RWPE1 (cell line): ENCODE measurements around the gene EAF1.
"Not testable (repeated sequence)": the region's sequence is repeated elsewhere in the genome, so short reads cannot be mapped to it uniquely, and the experiment has no call there.

Experiments
- CTCF ChIA-PET: fragments of 350-600 bp; sonication (Branson Sonifier 250); formaldehyde crosslinking; extraction: SDS; loops from one replicate; lab custom pipeline; 2021; lab: Yijun Ruan, JAX
- POLR2A ChIA-PET: fragments of 400-600 bp; formaldehyde crosslinking; extraction: SDS; loops from one replicate; lab custom pipeline; 2020; ENCODE audit warnings: antibody characterized with exemption; ENCODE audit not compliant: low non-redundant PET; lab: Yijun Ruan, JAX
- DNase-seq: peaks from one replicate; pipeline ENCODE4 v3.0.0; 2012; ENCODE audit warnings: low spot score
- H3K27ac ChIP-seq: fragments of 450-650 bp; 2 replicates; pipeline ENCODE4 v1.5.1; 2017
- CTCF ChIP-seq: fragments of 450-650 bp; conservative IDR thresholded peaks from 2 replicates; pipeline ENCODE4 v1.5.1; 2017; ENCODE audit warnings: low read depth, mild to moderate bottlenecking

EAF1 gene

DNA sequence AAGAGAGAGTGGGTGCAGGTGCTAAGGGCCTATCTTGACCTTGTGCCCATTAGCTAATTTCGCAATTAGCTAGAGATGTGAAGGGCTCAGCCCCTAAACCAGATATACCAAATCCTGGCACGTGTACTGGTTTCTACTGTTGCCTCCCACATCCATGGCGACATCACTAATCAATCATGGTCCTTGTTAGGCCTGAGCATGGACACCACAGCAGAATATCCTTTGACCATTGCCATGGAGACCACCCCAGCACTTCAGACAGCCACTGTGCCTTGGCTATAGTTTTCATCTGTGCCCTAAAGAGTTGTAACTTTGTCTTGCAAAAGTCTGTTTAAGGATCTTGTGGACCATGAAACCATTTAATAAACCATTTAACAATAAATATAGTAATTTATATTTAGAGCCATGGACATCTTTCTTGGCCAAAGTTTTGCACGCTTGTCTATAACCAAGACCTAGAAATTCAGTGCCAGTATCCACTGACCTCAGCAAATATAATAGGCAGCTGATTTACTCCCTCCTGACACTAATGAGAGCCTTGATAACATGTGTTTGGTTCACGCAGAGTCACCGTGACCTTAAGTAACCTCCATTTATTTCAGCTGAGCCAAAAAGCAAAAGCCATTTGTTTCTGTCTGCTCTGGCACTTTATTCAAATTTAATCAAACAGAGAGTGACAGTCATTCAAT, 50.7 kb downstream of the EAF1 start:
- CTCF ChIA-PET, result no interaction called here
- POLR2A ChIA-PET, result no interaction called here

DNA sequence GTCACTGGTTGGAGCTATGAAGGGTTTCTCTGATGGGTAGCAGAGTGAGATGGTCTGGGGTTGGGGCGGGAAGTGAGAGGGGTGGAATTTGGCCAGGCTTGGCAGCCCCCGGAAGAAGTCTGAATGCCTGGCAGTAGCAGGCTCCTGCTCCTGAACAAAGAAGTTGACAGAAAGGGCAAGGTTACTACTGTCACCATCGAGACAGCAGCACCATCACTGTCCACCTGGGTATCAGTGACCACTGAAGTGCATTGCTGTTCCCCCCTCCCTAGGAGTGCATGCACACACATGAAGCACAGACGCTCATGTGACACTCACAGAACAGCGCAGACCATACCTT, 51.2 kb downstream of the EAF1 start:
- TF ChIP-seq CTCF, result no peak
- no peak overlapping the region for H3K27ac ChIP-seq
- CTCF ChIA-PET, result no interaction called here
- no peak for DNase-seq
- POLR2A ChIA-PET, result no interaction called here

More for the DNA sequence above, 50.7 kb downstream of the EAF1 start:
- no peak overlapping the region for H3K27ac ChIP-seq
- DNase-seq, result no peak
- TF ChIP-seq CTCF, result no peak

- ChIA-PET POLR2A (no interaction called here), CTCF (no interaction called here)
- TF ChIP-seq CTCF, result no peak
- DNase-seq, result no peak
- H3K27ac ChIP-seq, result no peak overlapping the region
Observed at GRCh38 chr3:15479400-15480224, 52.2 kb downstream of the EAF1 start.

DNA sequence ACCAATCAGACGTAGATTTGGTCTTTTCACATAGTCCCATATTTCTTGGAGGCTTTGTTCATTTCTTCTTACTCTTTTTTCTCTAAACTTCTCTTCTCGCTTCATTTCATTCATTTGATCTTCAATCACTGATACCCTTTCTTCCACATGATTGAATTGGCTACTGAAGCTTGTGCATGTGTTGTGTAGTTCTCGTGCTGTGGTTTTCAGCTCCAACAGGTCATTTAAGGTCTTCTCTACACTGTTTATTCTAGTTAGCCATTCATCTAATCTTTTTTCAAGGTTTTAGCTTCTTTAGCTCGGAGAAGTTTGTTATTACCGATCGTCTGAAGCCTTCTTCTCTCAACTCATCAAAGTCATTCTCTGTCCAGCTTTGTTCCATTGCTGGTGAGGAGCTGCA, 57.2 kb downstream of the EAF1 start:
- DNase-seq, POLR2A ChIA-PET, CTCF ChIA-PET, H3K27ac ChIP-seq: not testable (repeated sequence)

DNA sequence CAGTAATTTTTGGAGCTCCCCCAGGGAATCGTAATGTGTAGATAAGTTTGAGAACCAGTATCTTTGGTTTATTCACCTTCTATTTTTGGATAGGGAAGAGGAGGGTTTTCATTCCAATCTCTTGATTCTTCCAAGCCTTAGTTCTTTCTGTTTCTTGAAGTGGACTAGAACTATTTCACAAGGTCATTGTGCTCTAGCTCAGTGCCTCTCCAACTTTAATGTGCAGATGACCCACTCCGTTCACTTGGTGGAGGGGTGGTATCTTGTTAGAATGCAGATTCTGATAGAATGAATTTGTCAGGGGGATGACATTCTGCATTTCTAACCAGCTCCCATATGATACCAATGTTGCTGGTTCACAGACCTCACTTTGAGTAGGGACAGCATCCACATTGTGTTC, 58.6 kb downstream of the EAF1 start:
- POLR2A ChIA-PET, result no interaction called here
- CTCF ChIA-PET, result no interaction called here

GRCh38 chr3:15486979-15487378, 59.6 kb downstream of the EAF1 start:
- CTCF ChIA-PET, result no interaction called here
- TF ChIP-seq CTCF, result no peak
- no peak overlapping the region for H3K27ac ChIP-seq
- POLR2A ChIA-PET, result no interaction called here
- no peak for DNase-seq

More for the DNA sequence above, 58.6 kb downstream of the EAF1 start:
- no peak for DNase-seq
- no peak overlapping the region for H3K27ac ChIP-seq
- TF ChIP-seq CTCF, result no peak

GRCh38 chr3:15488002-15488401, 60.6 kb downstream of the EAF1 start:
- ChIA-PET CTCF (no interaction called here), POLR2A (no interaction called here)

More at GRCh38 chr3:15488002-15488401, 60.6 kb downstream of the EAF1 start:
- H3K27ac ChIP-seq, result no peak overlapping the region
- DNase-seq, result no peak
- TF ChIP-seq CTCF, result no peak
